Glutamatergic neuron (in vitro differentiated cells): Measurements from ENCODE around the gene TMEM163. TPM values are rescaled to one million over a fixed set of nuclear protein-coding genes. Genes with fewer than 3 reads are reported as not detected.

Source experiments
- DNase-seq: peaks from one replicate; pipeline ENCODE4 v3.0.0; 2022
- H3K27ac Mint-ChIP-seq: one replicate; pipeline ENCODE4 v1.8.0; 2020; ENCODE audit warnings: mild to moderate bottlenecking, mixed read lengths, inconsistent platforms; ENCODE audit not compliant: unreplicated experiment
- H3K27me3 Mint-ChIP-seq: one replicate; pipeline ENCODE4 v1.8.0; 2020; ENCODE audit warnings: mild to moderate bottlenecking, moderate library complexity, mixed read lengths, inconsistent platforms; ENCODE audit not compliant: unreplicated experiment
- H3K36me3 Mint-ChIP-seq: one replicate; pipeline ENCODE4 v1.8.0; 2020; ENCODE audit warnings: mild to moderate bottlenecking, mixed read lengths, inconsistent platforms; ENCODE audit not compliant: unreplicated experiment
- H3K4me1 Mint-ChIP-seq: one replicate; pipeline ENCODE4 v1.8.0; 2020; ENCODE audit warnings: mild to moderate bottlenecking, low read depth, mixed read lengths, inconsistent platforms; ENCODE audit not compliant: unreplicated experiment
- H3K4me3 Mint-ChIP-seq: one replicate; pipeline ENCODE4 v1.8.0; 2020; ENCODE audit warnings: mild to moderate bottlenecking, mixed read lengths, inconsistent platforms; ENCODE audit not compliant: unreplicated experiment
- H3K9me3 Mint-ChIP-seq: one replicate; pipeline ENCODE4 v1.8.0; 2020; ENCODE audit warnings: mild to moderate bottlenecking, moderate library complexity, mixed read lengths, inconsistent platforms; ENCODE audit not compliant: unreplicated experiment
- CTCF ChIP-seq: fragments of 200-600 bp; sonication (generic); IDR thresholded peaks from one replicate; pipeline ENCODE4 v1.5.0; 2021; ENCODE audit not compliant: partially characterized antibody, unreplicated experiment
- total RNA-seq: library from RNA; stranded (reverse); fragmentation: NEBNext Ultra II Directional; extraction: Animal tissue kit (Norgen Biotek cat#: 25700); gene quantifications from one replicate; pipeline ENCODE4 v1.2.1, GENCODE V29; 2021; ENCODE audit not compliant: unreplicated experiment

The TMEM163 gene
- total RNA-seq, 1 donor from 2014 or later: 27.7 TPM

GRCh38 chr2:134586326-134586965, 132.4 kb downstream of the TMEM163 start:
- DNase-seq: no peak
- no peak overlapping the region for H3K4me3 Mint-ChIP-seq
- H3K9me3 Mint-ChIP-seq: peaks cover 12% of the 10 kb centered on the region
- H3K36me3 Mint-ChIP-seq: peaks cover 35% of the 10 kb centered on the region
- TF ChIP-seq CTCF: no peak
- peaks cover 2% of the 10 kb centered on the region for H3K27me3 Mint-ChIP-seq
- peaks cover 2% of the 10 kb centered on the region for H3K4me1 Mint-ChIP-seq
- no peak overlapping the region for H3K27ac Mint-ChIP-seq

- no peak for TF ChIP-seq CTCF
- peaks cover 2% of the 10 kb centered on the region for H3K9me3 Mint-ChIP-seq
- H3K36me3 Mint-ChIP-seq: peaks cover 16% of the 10 kb centered on the region
- peaks cover 2% of the 10 kb centered on the region for H3K4me1 Mint-ChIP-seq
- no peak for DNase-seq
- no peak overlapping the region for H3K27ac Mint-ChIP-seq
- no peak overlapping the region for H3K4me3 Mint-ChIP-seq
- peaks cover 2% of the 10 kb centered on the region for H3K27me3 Mint-ChIP-seq
These were observed 134.7 kb downstream of the TMEM163 start for GRCh38 chr2:134583997-134584520.

- TF ChIP-seq CTCF: no peak
- H3K4me1 Mint-ChIP-seq: peaks cover 2% of the 10 kb centered on the region
- H3K4me3 Mint-ChIP-seq: no peak overlapping the region
These were observed 135.3 kb downstream of the TMEM163 start for GRCh38 chr2:134583462-134583861.

GRCh38 chr2:134582547-134582899, 136.3 kb downstream of the TMEM163 start:
- peaks cover 5% of the 10 kb centered on the region for H3K27me3 Mint-ChIP-seq
- no peak overlapping the region for H3K27ac Mint-ChIP-seq
- TF ChIP-seq CTCF: no peak
- DNase-seq: no peak
- H3K9me3 Mint-ChIP-seq: no peaks in the 10 kb centered on the region
- H3K4me1 Mint-ChIP-seq: peaks cover 4% of the 10 kb centered on the region
- H3K4me3 Mint-ChIP-seq: no peak overlapping the region
- peaks cover 3% of the 10 kb centered on the region for H3K36me3 Mint-ChIP-seq

More at GRCh38 chr2:134583462-134583861, 135.3 kb downstream of the TMEM163 start:
- DNase-seq: no peak
- Mint-ChIP-seq H3K27me3 (peaks cover 2% of the 10 kb centered on the region), H3K9me3 (peaks cover 2% of the 10 kb centered on the region), H3K27ac (peak overlapping the region; percentile 3), H3K36me3 (peaks cover 10% of the 10 kb centered on the region)

GRCh38 chr2:134581877-134582546, 136.8 kb downstream of the TMEM163 start:
- H3K36me3 Mint-ChIP-seq: no peaks in the 10 kb centered on the region
- no peak for TF ChIP-seq CTCF
- H3K4me3 Mint-ChIP-seq: no peak overlapping the region
- peaks cover 4% of the 10 kb centered on the region for H3K4me1 Mint-ChIP-seq
- peaks cover 5% of the 10 kb centered on the region for H3K27me3 Mint-ChIP-seq
- H3K9me3 Mint-ChIP-seq: no peaks in the 10 kb centered on the region
- no peak overlapping the region for H3K27ac Mint-ChIP-seq
- DNase-seq: no peak
